GDM1 (cell line): ENCODE data around the gene USP10.

ENCODE experiments used
- DNase-seq: peaks from one replicate; lab custom pipeline; 2025; lab: John Stamatoyannopoulos, UW

The USP10 gene

GRCh38 chr16:84700446-84701300 is 873 bp downstream of the USP10 start:
- no peak for DNase-seq

DNA sequence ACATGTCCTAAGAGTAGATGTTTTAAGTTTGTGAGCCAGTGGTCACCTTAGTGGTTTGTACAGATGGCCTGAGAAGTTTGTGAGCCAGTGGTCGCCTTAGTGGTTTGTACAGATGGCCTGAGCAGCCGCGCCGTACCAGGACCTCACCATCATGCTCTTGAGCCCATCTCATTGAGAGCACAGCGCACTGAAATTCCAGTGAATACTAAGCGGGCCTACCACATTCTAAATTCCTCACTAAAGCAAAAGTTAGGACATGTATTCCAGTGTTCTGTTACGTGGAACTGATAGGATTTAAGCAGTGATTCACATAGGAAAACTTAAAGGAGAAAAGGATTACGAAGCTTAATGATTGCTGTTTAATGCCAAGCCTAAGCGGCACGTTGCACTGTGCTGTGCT is 3.9 kb downstream of the USP10 start:
- no peak for DNase-seq

GRCh38 chr16:84704253-84704652 is 4.5 kb downstream of the USP10 start:
- DNase-seq, result no peak

DNA sequence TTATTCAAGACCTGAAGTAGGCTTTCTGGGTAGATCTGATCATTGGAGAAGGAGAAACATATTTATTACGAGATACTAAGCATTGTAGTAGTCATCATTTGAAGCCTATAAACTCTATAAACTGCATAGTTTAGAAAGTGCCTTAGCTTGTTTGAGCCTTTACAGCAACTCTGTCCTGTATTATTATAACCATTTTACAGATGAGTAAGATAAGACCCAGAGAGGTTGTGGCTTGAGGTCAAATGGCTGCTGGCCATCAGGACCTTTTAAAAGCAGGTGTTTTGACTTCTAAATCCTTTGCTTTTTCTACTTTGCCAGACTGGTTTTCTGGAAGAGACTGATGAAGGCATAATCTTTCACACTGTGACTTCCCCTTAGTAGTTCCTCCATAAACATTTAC is 7.1 kb downstream of the USP10 start:
- DNase-seq, result no peak

DNA sequence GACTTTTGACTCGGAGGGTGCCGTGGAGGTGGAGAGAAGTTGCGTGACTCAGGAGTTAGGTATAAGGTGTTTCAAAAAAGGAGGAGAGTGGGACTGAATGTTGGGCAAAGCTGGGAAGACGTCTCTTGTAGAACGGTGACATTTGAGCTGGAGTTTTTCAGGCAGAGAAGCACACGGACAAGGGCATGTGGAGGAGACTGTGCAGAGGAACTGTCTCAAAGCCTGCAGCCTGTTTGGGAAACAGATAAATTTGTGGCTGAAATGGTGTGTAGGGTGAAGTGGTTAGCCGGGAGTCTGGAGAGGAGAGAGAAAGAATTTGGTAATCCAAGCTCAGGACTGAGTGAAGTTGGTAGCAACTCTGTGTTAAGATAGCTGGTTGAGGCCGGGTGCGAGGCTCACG is 9.8 kb downstream of the USP10 start:
- no peak for DNase-seq

DNA sequence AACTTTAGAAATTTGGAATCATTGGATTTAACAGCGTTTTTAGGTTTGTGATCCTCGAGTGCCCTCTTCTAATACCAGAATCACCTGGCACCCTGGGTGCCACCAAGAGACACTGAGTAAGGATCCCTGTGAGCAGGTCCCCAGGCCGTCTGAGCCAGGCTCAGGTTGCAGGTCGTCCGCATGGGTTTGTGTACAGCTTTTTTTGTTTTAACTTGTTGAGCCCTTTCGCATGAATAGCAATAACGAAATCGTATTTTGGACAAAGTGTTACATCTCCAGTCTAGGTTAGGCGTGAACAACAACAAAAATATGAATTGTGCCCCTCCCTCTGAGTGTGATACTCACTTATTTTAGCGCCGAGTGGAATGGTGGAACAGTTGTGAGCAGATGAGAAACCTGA is 10.9 kb downstream of the USP10 start:
- no peak for DNase-seq

GRCh38 chr16:84712138-84712671 is 12.4 kb downstream of the USP10 start:
- no peak for DNase-seq

DNA sequence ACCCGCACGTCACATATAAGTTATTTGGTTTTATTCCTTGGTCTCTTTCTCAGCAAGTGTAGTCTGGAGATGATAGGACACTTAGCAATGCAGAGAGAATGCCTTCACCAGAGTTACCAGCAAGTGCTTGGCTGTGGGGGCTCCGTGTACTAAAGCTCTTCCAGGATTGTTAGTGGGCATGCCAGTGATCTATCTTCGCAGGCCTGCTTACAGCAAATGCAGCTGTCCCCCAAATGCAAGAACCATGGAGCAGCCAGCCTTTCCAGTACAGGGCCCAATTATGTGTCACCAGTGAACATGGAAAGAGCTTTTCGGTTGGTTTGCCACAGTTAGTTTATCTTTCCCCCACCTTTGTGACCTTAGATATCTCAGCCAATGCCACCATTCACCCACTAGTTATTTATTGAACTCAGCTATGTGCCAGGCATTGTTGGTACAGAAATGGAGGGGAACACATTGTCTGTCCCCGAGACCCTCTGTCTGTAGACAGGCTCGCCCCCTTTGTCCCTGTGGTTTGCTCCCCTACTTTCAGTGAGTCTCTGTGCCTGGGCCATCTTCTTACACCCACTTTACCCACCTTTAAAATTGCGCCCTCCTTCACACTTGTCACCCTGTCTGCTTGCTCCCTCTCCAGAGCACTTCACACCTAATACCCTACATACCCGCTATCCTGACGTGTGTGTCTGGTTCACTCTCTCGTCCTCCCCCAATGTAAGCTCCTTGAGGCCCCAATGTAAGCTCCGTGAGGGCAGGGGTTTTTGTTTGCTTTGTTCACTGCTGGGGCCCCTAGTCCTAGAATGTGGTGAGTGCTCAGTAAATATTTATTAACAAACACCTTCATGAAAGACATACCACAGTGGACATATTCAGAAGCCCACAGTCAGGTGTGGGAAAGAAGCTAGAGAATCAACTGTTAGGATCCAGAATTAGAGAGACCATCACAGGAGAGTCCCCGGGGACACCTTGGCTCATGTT is 13.3 kb downstream of the USP10 start:
- DNase-seq, result no peak

- peak; percentile 21 for DNase-seq
Observed at GRCh38 chr16:84714028-84714427, 14.2 kb downstream of the USP10 start.

DNA sequence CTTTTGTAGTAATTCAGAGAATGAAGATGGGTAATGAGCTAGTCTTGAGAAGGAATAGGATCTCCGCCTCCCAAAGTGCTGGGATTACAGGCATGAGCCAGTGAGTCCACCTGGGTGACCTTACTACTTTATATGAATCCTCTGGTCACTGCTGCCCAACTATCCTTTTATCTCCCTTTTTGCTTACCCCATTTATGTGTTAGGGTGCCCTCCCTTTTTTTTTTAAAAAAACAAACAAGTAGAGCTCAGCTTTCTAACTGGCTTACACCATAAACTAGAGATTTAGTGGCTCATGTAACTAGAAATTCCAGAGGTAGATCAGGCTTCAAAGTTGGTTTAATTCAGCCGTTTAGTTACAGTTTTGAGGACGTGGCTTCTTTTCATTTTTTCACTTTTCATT is 15.6 kb downstream of the USP10 start:
- no peak for DNase-seq

DNA sequence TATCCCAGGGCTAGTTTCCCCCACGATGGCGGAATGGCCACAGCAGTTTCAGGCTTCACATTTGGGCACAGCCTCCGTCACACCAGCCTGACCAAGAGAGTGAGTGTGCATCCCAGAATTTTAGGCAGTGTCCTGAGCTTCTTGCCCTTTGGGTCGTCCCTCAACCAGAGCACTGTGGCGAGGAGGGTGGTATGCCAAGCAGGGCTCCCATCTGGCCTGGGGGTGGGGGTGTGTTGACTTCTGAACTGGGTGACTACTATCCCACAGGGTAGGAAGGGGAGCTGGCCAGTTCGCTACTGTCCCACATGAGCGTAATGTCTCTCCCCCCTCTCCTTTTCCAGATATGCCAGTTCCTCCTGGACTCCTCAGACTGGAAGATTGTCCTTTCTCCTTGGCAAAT is 16.1 kb downstream of the USP10 start:
- no peak for DNase-seq

DNA sequence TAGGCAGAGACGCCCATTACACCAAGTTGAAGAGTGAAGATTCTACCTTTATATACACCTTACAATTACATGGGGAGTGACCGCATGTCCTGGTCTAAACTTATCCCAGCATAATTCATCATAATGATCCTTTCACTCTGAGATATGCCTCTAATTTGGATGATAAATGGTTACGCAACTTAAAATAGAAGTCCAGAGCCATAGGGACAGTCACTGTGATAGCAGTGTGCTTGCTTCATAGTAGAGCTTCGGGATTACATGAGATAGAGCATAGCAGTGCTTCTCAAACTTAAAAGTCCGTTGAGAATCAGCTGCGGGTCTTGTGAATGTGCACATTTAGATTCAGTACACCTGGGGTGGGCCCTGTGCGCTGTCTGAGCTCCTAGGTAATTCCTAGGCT is 16.9 kb downstream of the USP10 start:
- no peak for DNase-seq

GRCh38 chr16:84717484-84717883 is 17.7 kb downstream of the USP10 start:
- DNase-seq, result no peak

GRCh38 chr16:84720177-84720579 is 20.4 kb downstream of the USP10 start:
- no peak for DNase-seq

DNA sequence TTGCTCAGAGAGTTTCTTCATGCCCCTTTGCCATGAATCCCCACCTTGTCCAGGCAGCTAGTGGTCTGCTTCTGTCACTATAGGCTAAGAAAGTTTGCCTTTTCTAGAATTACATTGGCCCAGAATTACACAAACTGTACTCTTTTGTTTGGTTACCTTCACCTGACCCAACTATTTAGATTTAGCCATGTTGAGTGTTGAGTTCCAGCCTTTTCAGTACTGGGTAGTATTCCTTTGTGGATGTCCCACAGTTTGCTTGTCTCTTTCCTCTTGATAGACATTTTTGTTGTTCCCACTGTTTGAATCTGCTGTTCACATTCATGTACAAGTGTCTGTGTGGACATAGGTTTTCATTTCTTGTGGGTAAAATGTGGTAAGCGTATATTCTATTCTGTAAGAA is 22.3 kb downstream of the USP10 start:
- DNase-seq, result no peak

GRCh38 chr16:84723906-84724305 is 24.1 kb downstream of the USP10 start:
- DNase-seq, result no peak

DNA sequence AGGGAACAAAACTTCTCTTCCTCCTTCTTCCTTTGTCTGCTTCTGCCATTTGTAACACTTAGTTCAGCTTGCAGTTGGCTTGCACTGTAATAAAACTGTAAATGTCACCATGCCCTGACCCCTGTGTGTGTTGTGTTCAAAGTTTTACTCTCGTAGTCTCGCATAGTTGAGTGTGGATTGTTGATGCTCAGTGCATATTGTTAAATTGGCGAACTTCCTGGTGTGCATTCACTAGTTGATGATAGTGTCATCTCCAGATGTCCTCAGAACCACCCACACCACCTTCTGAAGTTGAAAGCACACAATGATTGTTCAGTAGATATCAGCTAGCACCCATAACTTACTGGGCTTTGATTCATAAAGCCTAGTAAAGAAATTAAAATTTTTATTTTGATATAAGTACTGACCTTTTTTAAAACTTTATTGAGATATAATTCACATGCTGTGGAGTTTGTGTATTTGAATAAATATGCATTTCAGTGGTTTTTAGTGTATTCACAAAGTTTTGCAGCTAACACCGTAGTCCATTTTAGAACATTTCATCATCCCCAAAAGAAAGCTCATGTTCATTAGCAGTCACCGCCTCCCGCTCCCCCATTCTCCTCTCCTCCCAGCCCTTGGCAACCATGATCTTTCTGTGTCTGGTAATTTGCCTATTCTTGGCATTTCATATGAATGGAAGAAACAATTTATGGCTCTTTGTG is 25.0 kb downstream of the USP10 start:
- no peak for DNase-seq

DNA sequence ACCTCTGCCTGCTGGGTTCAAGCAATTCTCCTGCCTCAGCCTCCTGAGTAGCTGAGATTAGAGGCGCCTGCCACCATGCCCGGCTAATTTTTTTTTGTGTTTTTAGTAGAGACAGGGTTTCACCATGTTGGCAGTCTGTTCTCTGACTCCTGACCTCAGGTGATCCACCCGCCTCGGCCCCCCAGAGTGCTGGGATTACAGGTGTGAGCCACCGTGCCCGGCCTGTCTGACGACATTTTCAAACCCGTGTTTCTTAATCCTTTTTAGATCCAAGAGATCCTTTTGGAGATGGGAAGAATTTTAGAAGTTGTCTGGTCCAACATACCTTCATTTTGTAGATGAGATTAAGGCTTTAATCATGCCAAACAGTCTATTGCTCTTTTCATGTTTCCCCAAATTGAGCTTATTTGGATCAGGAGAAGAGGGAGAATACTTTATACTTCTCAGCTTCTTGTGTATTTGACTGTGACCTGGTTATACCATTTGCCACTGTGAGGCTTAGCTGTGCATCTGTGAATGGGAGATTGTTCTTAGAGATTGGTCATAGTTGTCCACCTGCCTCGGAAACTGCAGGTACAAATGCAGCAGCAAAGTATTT is 25.8 kb downstream of the USP10 start:
- DNase-seq, result no peak

GRCh38 chr16:84726079-84726668 is 26.4 kb downstream of the USP10 start:
- peak; percentile 47 for DNase-seq

DNA sequence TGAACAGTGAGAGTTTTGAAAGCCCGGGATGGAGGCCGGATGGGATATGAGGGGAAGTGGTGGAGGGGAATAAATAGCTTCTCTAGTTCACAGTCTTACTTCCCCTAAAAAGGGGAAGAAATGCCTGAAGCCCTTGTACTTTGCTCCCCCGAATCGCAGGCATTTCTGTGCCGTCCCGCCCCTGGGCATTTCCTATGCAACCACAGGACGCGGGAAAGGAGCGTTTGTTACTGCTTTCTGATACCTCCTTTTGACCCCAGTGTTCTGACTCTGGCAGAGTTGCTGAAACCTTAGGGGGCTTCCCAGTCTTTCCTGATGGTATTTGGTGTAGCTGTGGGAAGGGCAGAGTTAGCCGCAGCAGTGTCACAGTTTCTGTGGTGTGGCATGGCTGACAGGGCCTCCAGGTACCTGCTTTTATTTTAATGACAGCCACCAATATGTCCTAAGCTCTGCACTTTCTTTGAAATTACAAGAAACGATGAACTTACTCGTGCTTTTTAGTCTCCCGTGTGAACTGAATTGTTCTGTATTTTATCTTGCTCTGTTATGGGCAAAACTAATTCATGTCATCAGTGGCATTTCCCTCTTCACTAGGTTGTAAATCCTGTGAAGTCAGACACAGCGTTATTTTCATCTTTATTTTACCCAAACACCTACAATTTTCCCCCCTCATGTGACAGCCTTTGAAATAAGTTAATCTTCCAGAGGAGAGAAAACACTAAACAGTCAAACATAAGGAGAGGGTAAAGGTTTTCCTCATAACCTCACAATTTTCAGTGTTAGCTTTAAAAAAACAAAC is 27.1 kb downstream of the USP10 start:
- peak; percentile 50 for DNase-seq
